GM08714 (cell line): ENCODE results near the gene ZBED3.
A peak's percentile ranks its signal among the peaks of the same experiment; 100 is the strongest.
"Not testable (repeated sequence)": the region's sequence is repeated elsewhere in the genome, so short reads cannot be mapped to it uniquely, and the experiment has no call there.

Source experiments
- H3K4me3 ChIP-seq: fragments of 200-500 bp; sonication (Bioruptor generic); 2 replicates; pipeline ENCODE4 v1.5.1; 2014; ENCODE audit warnings: mild to moderate bottlenecking, low read length, inconsistent platforms
- ZNF274 ChIP-seq: IDR thresholded peaks from 2 replicates; pipeline ENCODE4 v1.6.1; 2012; ENCODE audit warnings: mild to moderate bottlenecking, low read depth, low read length

The ZBED3 gene

GRCh38 chr5:77087484-77088261 lies 588 bp upstream of the ZBED3 start:
- TF ChIP-seq ZNF274, result no peak
- peak overlapping the region; percentile 83 for H3K4me3 ChIP-seq

- TF ChIP-seq ZNF274, result no peak
- H3K4me3 ChIP-seq, result peak overlapping the region; percentile 83
These were observed 757 bp downstream of the ZBED3 start for GRCh38 chr5:77086368-77086688.

- no peak overlapping the region for H3K4me3 ChIP-seq
- no peak for TF ChIP-seq ZNF274
These were observed 4.0 kb downstream of the ZBED3 start for GRCh38 chr5:77083088-77083487.

- no peak for TF ChIP-seq ZNF274
- no peak overlapping the region for H3K4me3 ChIP-seq
These were observed 4.8 kb downstream of the ZBED3 start for GRCh38 chr5:77082280-77082679.

GRCh38 chr5:77080905-77081304 lies 6.2 kb downstream of the ZBED3 start:
- no peak for TF ChIP-seq ZNF274
- no peak overlapping the region for H3K4me3 ChIP-seq

GRCh38 chr5:77080479-77080878 lies 6.6 kb downstream of the ZBED3 start:
- not testable (repeated sequence) for H3K4me3 ChIP-seq

- H3K4me3 ChIP-seq, result no peak overlapping the region; the same call in 1 of the 2 replicates
- TF ChIP-seq ZNF274, result no peak
These were observed 9.3 kb downstream of the ZBED3 start for GRCh38 chr5:77077829-77078176.

GRCh38 chr5:77076961-77077828 lies 9.9 kb downstream of the ZBED3 start:
- H3K4me3 ChIP-seq, result peak overlapping the region; percentile 56; the same call in 1 of the 2 replicates
- TF ChIP-seq ZNF274, result no peak

GRCh38 chr5:77074745-77075144 lies 12.3 kb downstream of the ZBED3 start:
- H3K4me3 ChIP-seq, result no peak overlapping the region
- no peak for TF ChIP-seq ZNF274

GRCh38 chr5:77073667-77074066 lies 13.4 kb downstream of the ZBED3 start:
- TF ChIP-seq ZNF274, result no peak
- H3K4me3 ChIP-seq, result no peak overlapping the region

- no peak for TF ChIP-seq ZNF274
- no peak overlapping the region for H3K4me3 ChIP-seq
These were observed 20.2 kb downstream of the ZBED3 start for GRCh38 chr5:77066823-77067442.

GRCh38 chr5:77066184-77066583 lies 20.9 kb downstream of the ZBED3 start:
- no peak for TF ChIP-seq ZNF274
- H3K4me3 ChIP-seq, result no peak overlapping the region

- no peak for TF ChIP-seq ZNF274
- H3K4me3 ChIP-seq, result no peak overlapping the region
These were observed 21.8 kb downstream of the ZBED3 start for GRCh38 chr5:77065256-77065655.

- no peak for TF ChIP-seq ZNF274
- H3K4me3 ChIP-seq, result no peak overlapping the region
These were observed 23.0 kb downstream of the ZBED3 start for GRCh38 chr5:77064040-77064439.
